NCI-H2196 treated with DMSO at 0.1 percent for 48 hours (cell line): Measurements from ENCODE around the gene SLC30A7.
A peak's percentile ranks its signal among the peaks of the same experiment; 100 is the strongest.
"Not testable (repeated sequence)": the region's sequence is repeated elsewhere in the genome, so short reads cannot be mapped to it uniquely, and the experiment has no call there.

Source experiments
- DNase-seq: peaks from one replicate; lab custom pipeline; 2025; ENCODE audit not compliant: unreplicated experiment; lab: John Stamatoyannopoulos, UW

SLC30A7 gene

DNA sequence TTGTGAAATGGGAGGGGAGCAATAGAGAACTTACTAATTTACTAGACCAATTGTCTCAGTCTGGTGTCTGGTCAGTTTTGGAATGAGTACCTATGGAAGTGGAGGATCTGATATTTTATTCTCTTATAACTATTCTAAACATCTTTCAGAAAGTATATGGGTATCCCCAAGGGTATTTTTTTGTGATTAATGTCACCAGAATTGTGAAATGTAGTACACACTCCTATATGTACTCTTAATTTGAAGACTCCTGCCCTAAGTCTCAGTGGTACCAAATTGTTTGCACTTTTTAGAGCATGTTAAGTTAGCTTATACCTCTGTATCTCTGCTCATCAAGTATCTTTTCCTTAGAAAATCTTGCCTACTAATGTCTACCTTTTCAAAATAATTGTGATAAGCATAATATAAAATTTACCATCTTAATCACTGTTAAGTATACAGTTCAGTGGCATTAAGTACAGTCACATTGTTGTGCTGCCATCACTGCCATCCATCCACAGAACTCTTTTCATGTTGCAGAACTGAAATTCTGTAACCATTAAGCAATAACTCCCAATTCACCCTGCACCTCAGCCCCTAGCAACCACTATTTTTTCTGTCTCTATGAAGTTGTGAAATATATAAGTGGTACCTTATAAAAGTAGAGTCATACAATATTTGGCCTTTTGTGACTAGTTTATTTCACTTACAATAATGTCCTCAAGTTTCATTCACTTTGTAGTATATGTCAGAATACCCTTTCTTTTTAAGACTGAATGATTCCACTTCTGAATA, 40.5 kb downstream of the SLC30A7 start:
- no peak for DNase-seq

DNA sequence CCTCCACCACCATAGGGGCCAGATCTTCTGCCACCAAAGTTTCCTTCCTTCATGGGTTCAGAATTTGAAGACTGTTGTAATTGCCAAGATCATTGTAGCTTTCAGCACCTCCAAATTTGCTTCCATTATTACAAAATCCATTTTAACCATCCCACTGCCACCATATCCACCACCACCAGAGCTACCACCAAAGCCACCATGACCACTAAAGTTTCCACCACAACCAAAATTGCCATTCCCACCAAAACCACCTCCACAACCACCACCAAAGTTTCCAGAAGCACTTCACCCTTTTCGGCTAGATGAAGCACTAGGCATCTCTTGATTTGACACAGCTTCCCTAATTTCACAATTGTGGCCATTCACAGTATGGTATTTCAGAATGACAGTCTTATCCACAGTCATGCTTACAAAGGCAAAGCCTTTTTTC, 45.2 kb downstream of the SLC30A7 start:
- DNase-seq: no peak

DNA sequence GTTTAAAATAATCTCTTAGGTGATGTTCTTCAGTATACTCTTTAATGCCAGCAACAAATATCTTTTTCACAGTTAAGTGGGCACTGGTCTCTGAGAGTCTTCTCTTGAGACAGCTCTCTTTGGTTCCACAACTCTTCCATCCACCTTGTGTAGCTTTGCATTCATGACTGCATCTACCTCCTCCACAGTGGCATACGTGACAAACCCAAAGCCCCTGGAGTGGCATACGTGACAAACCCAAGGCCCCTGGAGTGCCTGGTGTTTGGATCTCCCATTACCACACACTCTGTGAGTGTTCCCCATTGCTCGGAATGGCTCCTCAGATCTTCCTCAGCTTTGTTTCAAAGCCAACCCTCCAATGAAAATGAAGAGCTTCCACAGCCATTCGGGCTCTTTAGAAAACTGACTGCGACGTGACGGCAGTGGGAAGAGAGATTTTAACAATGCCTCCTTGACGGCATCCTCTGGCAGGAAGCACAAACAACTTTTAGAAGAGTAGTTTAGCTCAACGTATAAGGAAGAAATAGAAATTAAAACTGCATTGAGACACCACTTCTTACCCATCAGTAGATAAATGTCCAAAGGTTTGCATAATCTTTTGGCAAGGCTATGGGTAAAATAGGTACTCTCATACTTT, 45.8 kb downstream of the SLC30A7 start:
- DNase-seq: no peak

DNA sequence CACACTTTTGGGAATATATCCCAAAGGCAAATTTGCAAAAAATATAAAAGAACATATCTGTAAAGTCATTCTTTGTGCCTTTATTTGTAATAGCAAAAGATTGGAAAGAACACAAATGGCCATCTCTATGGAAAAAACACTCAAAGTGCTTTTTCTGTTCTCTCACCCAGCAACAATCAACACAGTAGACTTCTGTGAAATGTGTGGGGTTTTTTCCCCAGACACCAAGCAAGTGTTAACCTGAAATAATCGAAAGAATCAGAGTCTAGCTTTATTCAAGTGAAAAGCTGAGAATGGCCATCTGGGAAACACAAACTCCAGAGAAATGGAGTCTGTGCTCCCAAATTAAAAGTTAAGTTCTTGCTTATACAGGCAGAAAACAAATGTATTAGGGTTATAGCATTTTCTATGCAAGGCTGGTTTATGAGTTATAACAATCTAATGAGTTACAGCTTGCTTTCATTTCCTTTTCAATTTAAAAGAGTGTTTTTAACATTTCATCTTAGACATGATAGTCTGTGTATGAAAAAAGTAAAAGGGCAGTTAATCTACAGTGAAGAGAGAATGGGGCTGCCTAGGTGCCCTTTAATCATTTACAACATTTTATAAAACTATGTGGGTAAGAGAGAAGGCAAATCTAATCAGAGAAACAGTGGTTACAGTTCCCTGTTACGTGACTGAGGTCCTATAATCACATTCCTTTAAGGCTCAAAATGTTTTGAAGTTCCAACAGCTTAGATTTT, 46.6 kb downstream of the SLC30A7 start:
- DNase-seq: no peak

DNA sequence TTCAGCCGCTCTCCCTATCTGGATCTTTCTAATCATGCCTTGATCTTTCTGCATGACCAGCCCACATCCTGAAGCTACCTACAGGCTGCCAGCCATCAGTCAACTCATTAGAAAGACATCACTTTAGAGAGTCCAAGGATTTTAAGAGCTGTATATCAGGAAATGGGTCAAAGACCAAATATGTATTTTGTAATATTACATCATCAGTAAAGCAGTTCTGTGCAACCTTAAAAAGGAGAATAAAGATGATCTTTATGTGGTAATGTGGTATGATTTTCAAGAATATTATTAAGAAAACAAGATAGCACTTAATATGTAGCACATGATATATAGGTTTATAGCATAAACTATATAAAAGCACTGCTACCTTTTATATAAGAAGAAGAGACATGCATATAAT, 47.6 kb downstream of the SLC30A7 start:
- no peak for DNase-seq

DNA sequence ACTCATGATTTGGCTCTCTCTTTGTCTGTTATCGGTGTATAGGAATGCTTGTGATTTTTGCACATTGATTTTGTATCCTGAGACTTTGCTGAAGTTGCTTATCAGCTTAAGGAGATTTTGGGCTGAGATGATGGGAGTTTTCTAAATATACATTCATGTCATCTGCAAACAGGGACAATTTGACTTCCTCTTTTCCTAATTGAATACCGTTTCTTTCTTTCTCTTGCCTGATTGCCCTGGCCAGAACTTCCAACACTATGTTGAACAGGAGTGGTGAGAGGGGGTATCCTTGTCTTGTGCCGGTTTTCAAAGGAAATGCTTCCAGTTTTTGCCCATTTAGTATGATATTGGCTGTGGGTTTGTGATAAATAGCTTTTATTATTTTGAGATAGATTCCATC, 50.2 kb downstream of the SLC30A7 start:
- not testable (repeated sequence) for DNase-seq

DNA sequence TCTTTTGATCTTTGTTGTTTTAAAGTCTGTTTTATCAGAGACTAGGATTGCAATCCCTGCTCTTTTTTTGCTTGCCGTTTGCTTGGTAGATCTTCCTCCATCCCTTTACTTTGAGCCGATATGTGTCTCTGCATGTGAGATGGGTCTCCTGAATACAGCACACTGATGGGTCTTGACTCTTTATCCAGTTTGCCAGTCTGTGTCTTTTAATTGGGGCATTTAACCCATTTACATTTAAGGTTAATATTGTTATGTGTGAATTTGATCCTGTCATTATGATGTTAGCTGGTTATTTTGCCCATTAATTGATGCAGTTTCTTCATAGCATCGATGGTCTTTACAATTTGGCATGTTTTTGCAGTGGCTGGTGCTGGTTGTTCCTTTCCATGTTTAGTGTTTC, 51.9 kb downstream of the SLC30A7 start:
- not testable (repeated sequence) for DNase-seq

DNA sequence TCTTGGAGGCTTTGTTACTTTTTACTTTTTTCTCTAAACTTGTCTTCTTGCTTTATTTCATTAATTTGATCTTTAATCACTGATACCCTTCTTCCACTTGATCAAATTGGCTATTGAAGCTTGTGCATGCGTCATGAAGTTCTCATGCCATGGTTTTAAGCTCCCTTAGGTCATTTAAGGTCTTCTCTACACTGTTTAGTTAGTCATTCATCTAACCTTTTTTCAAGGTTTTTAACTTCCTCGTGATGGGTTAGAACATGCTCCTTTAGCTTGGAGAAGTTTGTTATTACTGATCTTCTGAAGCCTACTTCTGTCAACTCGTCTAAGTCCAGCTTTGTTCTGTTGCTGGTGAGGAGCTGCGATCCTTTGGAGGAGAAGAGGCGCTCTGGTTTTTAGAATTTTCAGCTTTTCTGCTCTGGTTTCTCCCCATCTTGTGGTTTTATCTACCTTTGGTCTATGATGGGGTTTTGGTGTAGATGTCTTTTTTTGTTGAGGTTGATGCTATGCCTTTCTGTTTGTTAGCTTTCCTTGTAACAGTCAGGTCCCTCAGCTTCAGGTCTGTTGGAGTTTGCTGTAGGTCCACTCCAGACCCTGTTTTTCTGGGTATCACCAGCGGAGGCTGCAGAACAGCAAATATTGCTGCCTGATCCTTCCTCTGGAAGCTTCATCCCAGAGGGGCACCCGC, 53.0 kb downstream of the SLC30A7 start:
- DNase-seq: not testable (repeated sequence)

DNA sequence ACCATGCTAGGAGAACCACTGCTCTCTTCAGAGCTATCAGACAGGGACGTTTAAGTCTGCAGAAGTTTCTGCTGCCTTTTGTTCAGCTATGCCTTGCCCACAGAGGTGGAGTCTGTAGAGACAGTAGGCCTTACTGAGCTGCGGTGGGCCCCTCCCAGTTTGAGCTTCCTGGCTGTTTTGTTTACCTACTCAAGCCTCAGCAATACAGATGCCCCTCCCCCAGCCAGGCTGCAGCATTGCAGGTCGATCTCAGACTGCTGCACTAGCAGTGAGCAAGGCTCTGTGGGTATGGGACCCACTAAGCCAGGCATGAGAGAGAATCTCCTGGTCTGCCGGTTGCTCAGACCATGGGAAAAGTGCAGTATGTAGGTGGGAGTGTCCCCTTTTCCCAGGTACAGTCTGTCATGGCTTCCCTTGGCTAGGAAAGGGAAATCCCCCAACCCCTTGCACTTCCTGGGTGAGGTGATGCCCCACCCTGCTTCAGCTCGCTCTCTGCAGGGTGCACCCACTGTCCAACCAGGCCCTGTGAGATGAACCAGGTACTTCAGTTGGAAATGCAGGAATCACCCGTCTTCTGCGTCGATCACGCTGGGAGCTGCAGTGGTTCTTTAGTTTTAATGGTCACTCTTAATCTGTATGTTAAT, 53.7 kb downstream of the SLC30A7 start:
- peak; percentile 9 for DNase-seq

DNA sequence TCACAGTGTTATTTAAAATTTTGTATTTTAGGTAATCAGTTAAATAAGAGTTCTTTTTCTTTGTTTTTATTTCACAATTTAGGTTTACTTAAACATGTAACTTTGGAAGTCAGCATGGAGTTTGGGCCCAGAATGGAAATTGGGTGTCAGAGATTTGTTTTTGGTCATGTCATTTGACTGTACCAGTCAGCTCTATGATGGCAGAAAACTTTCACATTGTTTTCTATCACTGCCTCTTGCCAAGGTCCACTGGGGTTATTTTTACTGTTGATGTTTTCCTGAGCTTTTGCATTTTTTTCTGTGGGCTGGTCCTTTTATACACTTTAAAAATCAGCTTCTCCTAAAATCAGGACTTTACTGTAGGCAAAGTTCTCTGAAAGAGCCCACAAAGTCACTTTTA, 54.4 kb downstream of the SLC30A7 start:
- DNase-seq: no peak

DNA sequence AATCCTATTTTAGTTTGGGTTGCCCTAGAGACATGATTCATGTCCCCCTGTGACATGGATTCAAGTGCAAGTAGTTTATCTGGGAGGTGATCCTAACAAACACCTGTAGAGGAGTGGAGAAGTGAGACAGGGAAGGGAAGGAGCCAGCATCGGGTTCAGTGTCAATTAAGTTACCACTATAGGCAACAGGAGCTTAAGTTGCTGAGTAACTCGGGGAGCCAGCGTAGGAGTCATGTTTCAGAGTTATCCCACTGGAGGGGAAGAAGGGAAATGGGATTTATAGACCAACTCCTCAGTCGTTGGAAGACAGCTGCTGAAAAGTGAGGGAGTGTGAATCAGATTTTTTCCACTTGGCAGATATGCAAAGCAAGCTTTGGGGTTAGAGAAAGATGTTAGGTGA, 54.9 kb downstream of the SLC30A7 start:
- no peak for DNase-seq

DNA sequence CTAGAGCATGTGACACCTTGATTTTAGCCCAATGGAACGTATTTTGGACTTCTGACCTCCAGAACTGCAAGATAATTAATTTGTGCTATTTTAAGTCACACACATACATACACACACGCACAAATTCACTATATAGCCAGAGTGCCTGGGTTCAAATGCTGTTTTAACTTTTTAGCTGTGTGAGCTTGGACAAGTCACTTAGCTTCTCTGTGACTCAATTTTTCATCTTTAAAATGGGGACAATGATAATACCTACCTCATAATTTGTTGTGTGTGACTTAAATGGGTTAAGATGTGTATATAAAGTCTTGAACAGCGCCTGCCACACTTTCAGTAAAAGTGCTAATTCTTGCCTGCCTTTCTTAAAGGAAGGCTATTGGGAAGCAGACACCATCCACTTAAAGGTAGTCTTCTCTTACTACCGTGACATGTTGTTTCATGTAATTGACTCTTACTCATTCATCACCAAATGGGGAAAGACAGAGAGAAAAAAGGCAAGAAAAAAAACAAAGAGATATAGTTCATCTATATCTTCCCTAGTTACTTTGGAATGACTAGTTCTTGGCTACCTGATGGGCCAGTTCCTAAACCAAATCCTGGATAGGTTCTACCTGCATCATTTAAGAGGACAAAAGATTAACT, 56.3 kb downstream of the SLC30A7 start:
- DNase-seq: no peak

DNA sequence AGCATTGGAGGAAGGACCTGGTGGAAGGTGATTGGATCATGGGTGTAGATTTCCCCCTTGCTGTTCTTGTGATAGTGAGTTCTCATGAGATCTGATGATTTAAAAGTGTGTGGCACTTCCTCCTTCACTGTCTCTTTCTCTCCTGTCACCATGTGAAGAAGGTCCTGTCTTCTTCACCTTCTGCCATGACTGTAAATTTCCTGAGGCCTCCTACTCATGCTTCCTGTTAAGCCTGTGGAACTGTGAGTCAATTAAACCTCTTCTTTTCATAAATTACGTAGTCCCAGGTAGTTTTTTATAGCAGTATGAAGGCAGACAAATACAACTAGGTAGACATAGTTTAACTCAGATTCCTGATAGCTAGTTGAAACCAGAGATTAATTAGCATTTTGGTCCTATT, 57.1 kb downstream of the SLC30A7 start:
- DNase-seq: not testable (repeated sequence)

DNA sequence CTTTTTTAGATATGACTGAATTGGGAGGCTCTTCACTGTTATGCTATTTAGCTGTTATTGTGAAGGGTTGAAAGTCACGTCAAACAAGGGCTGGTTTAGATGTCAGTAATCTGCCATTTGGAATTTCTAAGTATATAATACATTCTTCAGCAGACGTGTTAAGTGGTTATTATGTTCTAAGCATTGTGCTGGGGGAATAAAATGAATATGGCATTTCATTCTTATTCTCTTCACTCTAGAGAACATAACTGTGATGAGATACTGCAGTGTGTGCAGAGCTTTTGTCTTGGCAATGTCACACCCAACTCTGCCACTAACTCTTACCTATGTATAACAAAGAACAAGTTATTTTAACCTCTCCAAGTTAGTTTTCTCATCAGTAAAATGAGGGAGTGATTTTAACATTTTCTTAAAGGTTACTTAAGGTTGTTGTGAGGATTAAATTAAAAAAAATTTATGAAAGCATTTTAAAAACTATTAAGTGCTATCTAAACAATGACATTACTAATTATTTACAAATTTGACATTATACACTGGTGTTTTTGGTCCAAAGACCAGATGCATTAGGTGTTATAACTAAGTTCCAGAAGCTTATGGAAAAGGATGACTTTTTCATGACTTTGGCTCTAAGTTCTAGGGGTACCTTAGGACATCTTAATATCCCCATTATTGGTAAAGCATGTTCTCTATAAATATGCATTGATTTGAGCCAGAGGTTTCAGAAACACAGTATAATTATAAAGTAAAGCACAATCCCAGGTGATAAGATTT, 58.3 kb downstream of the SLC30A7 start:
- no peak for DNase-seq

DNA sequence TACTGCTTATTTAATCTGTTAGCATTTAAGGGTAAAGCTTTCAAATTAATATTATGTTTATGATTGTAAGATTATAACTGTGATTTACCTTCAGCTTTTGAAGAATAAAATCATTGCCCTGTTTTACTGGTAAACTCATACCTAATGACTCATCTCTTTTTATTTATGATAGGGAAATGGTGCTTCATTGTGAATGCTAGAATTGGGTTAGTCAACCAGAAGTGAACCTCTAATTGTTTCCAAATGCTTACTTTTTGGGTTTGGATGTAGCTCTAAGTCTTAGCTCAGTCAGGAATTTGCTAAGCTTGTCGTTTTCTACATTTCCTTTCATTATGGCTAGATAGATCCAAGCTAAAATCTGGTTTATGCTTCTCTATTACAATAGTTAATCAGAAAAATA, 59.4 kb downstream of the SLC30A7 start:
- DNase-seq: no peak

DNA sequence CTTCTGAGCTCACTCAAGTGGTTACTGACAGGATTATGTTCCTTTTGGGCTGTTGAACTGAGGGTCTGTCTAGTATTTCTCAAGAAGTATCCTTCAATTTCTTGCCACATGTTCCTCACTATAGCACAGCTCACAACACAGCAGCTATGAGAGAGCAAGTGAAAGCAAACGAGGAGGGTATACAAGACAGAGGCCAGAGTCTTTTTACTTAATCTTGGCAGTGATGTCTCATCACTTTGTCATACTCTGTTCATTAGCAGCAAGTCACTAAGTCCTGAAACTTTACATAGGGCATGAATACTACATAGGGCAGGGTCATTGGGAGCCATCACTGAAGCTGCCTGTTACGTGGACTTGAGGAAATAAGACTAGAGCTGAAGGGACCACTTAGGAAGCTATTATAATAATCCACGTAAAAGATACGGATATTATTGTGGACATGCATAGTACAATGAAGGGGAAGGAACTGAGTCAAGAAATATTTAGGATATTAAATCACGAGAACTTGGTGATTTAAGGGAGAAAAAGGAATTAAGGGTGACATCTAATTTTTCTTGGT, 63.7 kb downstream of the SLC30A7 start:
- no peak for DNase-seq

DNA sequence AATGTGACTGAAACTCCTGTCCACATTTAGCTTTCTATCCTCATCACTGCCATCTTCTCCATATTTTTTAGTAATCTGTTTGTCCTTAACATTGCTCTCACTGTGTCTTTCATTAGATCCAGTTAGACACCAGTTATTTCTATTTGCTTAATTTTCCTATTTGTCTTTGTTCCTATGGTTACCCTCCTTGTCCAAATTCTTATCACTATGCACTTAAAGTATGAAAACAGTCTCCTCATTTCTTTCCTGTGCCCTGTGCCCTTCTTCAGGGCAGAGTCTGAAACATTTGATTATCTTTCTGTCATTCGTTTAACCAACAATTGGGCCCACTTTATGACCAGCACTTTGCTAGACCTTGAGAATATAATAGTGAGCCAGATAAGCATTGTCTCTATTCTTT, 64.2 kb downstream of the SLC30A7 start:
- DNase-seq: no peak

DNA sequence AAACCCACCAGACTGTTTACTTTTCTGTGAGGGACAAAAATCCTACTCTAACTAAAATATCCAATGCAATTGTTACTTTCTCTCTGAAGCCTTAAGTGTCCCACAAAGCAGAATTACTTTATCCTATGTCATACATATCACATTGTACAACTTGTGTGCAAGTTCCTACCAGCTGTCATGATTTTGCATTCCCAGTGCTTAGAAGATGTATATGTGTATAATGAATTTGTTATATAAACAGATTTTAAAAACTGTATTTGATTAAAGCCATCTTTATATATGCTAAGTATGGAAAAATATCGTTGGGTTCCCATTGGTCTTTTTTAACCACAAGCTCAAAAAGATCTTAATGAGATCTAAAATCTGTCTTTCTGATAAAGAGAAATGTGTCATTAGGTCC, 72.7 kb downstream of the SLC30A7 start:
- no peak for DNase-seq

DNA sequence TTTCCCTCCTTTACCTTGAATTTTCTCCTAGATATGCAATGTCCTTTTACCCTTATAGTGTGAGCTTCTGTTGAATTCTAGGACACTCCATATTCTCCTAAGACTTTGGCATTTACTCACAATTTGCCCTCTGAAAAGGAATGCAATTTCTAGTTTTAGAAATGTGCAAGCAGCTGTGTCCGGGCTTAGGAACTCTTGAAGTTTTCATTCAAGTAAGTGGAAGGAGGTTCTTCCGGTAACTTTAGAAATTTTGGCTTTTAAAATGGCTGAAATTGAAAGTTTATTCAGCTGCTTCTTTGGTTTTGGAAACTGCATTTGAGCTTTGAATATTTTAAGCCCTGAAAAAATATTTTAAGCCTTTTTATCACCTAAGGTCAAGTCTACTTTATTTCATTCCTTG, 73.4 kb downstream of the SLC30A7 start:
- no peak for DNase-seq
